Erythroblast (primary cell): ENCODE measurements around the gene DNAH14.
"Not testable (repeated sequence)": the region's sequence is repeated elsewhere in the genome, so short reads cannot be mapped to it uniquely, and the experiment has no call there.

Source experiments
- DNase-seq, 2 experiments: peaks; one replicate each; lab custom pipeline; 2025; lab: John Stamatoyannopoulos, UW
- GATA1 ChIP-seq: IDR thresholded peaks from 2 replicates; pipeline ENCODE4 v1.6.1; 2011; ENCODE audit warnings: low read depth, mild to moderate bottlenecking, control low read depth, low read length, moderate library complexity
- POLR2A ChIP-seq: IDR thresholded peaks from 2 replicates; pipeline ENCODE4 v1.6.1; 2011; ENCODE audit warnings: mild to moderate bottlenecking, low read length

The DNAH14 gene

GRCh38 chr1:224929335-224930237 is at the start of gene DNAH14:
DNAH14 (plus strand) TSS chr1:224929675; CDS start chr1:224952703, 23,028 bp downstream.
- peak; percentile 62 to 80 for DNase-seq

GRCh38 chr1:224880593-224881307 is 48.7 kb upstream of the DNAH14 start:
- TF ChIP-seq POLR2A (no peak), GATA1 (no peak)
- DNase-seq = no peak

More at GRCh38 chr1:224929335-224930237, at the start of gene DNAH14:
- TF ChIP-seq POLR2A = peak; percentile 46
- no peak for TF ChIP-seq GATA1

- not testable (repeated sequence) for DNase-seq
Observed at GRCh38 chr1:224881308-224881692, 48.2 kb upstream of the DNAH14 start.

GRCh38 chr1:224881762-224882211 is 47.7 kb upstream of the DNAH14 start:
- no peak for TF ChIP-seq GATA1
- no peak for TF ChIP-seq POLR2A
- DNase-seq = no peak

GRCh38 chr1:224882264-224882663 is 47.2 kb upstream of the DNAH14 start:
- DNase-seq = no peak
- TF ChIP-seq POLR2A = no peak
- no peak for TF ChIP-seq GATA1

- TF ChIP-seq GATA1 = no peak
- no peak for TF ChIP-seq POLR2A
- DNase-seq = no peak
Observed at GRCh38 chr1:224883091-224883490, 46.4 kb upstream of the DNAH14 start.

- no peak for DNase-seq
- TF ChIP-seq POLR2A (no peak), GATA1 (no peak)
Observed at GRCh38 chr1:224884361-224884801, 45.1 kb upstream of the DNAH14 start.

- DNase-seq = not testable (repeated sequence)
Observed at GRCh38 chr1:224885376-224885775, 44.1 kb upstream of the DNAH14 start.

- no peak for DNase-seq
- TF ChIP-seq GATA1 (no peak), POLR2A (no peak)
Observed at GRCh38 chr1:224894915-224895314, 34.6 kb upstream of the DNAH14 start.

GRCh38 chr1:224896130-224896781 is 33.2 kb upstream of the DNAH14 start:
- DNase-seq = no peak
- TF ChIP-seq POLR2A (no peak), GATA1 (no peak)

GRCh38 chr1:224897529-224898327 is 31.7 kb upstream of the DNAH14 start:
- TF ChIP-seq POLR2A (no peak), GATA1 (no peak)
- DNase-seq = no peak

- TF ChIP-seq POLR2A (no peak), GATA1 (no peak)
- no peak for DNase-seq
Observed at GRCh38 chr1:224898937-224899336, 30.5 kb upstream of the DNAH14 start.

GRCh38 chr1:224900062-224900630 is 29.3 kb upstream of the DNAH14 start:
- TF ChIP-seq GATA1 = no peak
- no peak for TF ChIP-seq POLR2A

More at GRCh38 chr1:224900062-224900630, 29.3 kb upstream of the DNAH14 start:
- no peak for DNase-seq
